Heart left ventricle (tissue), 16 donors: ENCODE results near the gene RIMOC1. TPM values are rescaled to one million over a fixed set of nuclear protein-coding genes. Genes with fewer than 3 reads are reported as not detected.

Experiments used
- ATAC-seq, 4 donors: fragments of 200-7000 bp; cut with Tn5 transposase; one replicate each; pipeline ENCODE4 v1.9.1; 2020 to 2022; ENCODE audit warnings: moderate library complexity in 4 of 4, mild to moderate bottlenecking in 3 of 4, moderate number of reproducible peaks in 1 of 4
- DNase-seq, 5 donors: peaks; one replicate each; pipeline ENCODE4 v3.0.0-alpha.2; 2020
- H3K27ac ChIP-seq, 12 donors: fragments of 200-600 bp; sonication (generic) in 4 of 12; one replicate each; pipeline versions ENCODE4 v1.5.0 to v1.8.0; 2016 to 2022; ENCODE audit warnings: mild to moderate bottlenecking in 2 of 12
- H3K27me3 ChIP-seq, 9 donors: fragments of 200-600 bp; sonication (generic) in 2 of 9; one replicate each; pipeline versions ENCODE4 v1.5.1 to v1.8.0; 2016 to 2022; ENCODE audit warnings: mild to moderate bottlenecking in 3 of 9
- H3K36me3 ChIP-seq, 9 donors: fragments of 200-600 bp; sonication (generic) in 2 of 9; one replicate each; pipeline versions ENCODE4 v1.5.0 to v1.8.0; 2018 to 2022; ENCODE audit warnings: mild to moderate bottlenecking in 2 of 9
- H3K4me1 ChIP-seq, 12 donors: fragments of 200-600 bp; sonication (generic) in 4 of 12; one replicate each; pipeline versions ENCODE4 v1.5.0 to v1.8.0; 2016 to 2022; ENCODE audit warnings: mild to moderate bottlenecking in 3 of 12
- H3K4me3 ChIP-seq, 12 donors: fragments of 200-600 bp; sonication (generic) in 4 of 12; one replicate each; pipeline versions ENCODE4 v1.5.0 to v1.8.0; 2017 to 2022; ENCODE audit warnings: mild to moderate bottlenecking in 9 of 12, moderate library complexity in 4 of 12
- H3K9me3 ChIP-seq, 12 donors: fragments of 200-600 bp; sonication (generic) in 4 of 12; one replicate each; pipeline versions ENCODE4 v1.5.0 to v1.8.0; 2016 to 2022; ENCODE audit warnings: mild to moderate bottlenecking in 1 of 12
- POLR2A ChIP-seq, 2 donors: fragments of 450-650 bp; IDR thresholded peaks; one replicate each; pipeline ENCODE4 v1.6.1; 2017; ENCODE audit warnings: antibody characterized with exemption in 2 of 2, mild to moderate bottlenecking in 2 of 2, moderate library complexity in 2 of 2
- WGBS, 4 donors: extraction: QIAGEN DNeasy Blood & Tissue Kit in 2 of 4; methylation state at CpG; one replicate each; pipeline versions ENCODE4 v1.1.5 to v1.1.7; 2013 to 2018; 5-methylcytosine and 5-hydroxymethylcytosine counted together
- intact Hi-C, 10 donors: fragments of 100-400 bp; cut with DNase I; formaldehyde crosslinking; loops; one replicate each; pipeline versions ENCODE4 v1.11.1 to v1.14.2; 2022
- polyA plus RNA-seq, 2 donors: library from polyadenylated mRNA; stranded (reverse); fragments of 200-250 nt; gene quantifications; one replicate each; pipeline ENCODE4 v1.2.3, GENCODE V29; 2013
- total RNA-seq, 9 donors: library from RNA; depleted of rRNA in 2 of 9; stranded (reverse); fragments of >200 nt in 2 of 9; fragmentation: NEBNext Ultra II Directional in 3 of 9; extraction: Animal tissue kit (Norgen Biotek cat#: 25700) in 3 of 9; gene quantifications; one replicate each; pipeline versions ENCODE4 v1.1.0 to v1.2.4, GENCODE V29; 2016 to 2023
- TF ChIP-seq, protein P1 (sequence below), 12 donors: fragments of 200-600 bp; sonication (generic) in 4 of 12; IDR thresholded peaks; one replicate each; pipeline versions ENCODE4 v1.5.0 to v1.8.0; 2018 to 2022; ENCODE audit warnings: antibody characterized with exemption in 12 of 12, mild to moderate bottlenecking in 5 of 12
- donor health status: ischemic (EF 13 %, LVEDD 7.1; RV severe dilation, severe dysfunction).
- donor health status: healthy with polysubstance abuse.
- donor health status: DM: no; HTN: yes; CAD: no.
- donor health status: DM: no; HTN: no; CAD: no.
- donor health status: ischemic (EF 25% LVEDD 6.9; RV normal size, moderate dysfunction).
- donor health status: ischemic (EF 25% LVEDD 5.7; RV mildly dilated, moderate dysfunction).
- donor health status: healthy.
- donor health status: DM: yes; HTN: yes; CAD: no.
- donor health status: ischemic (EF 35%, LVEDD 5.7; RV mildly dilated, moderate dysfunction).
- donor health status: nonischemic (EF 11% LVEDD 7.7; RV severe dilation, severe dysfunction).
- donor health status: DM: yes; HTN: yes; CAD: no.
- donor health status: PGD.
- donor health status: ischemic (EF 29% LVEDD 5.4; RV normal size, mild dysfunction).
- donor health status: nonischemic (EF 23%, LVEDD 6.1; RV moderate dilation, normal function).

The RIMOC1 gene
- total and polyA plus RNA-seq, 11 donors, result 4.4 to 24.0 (median 15.6) TPM

DNA sequence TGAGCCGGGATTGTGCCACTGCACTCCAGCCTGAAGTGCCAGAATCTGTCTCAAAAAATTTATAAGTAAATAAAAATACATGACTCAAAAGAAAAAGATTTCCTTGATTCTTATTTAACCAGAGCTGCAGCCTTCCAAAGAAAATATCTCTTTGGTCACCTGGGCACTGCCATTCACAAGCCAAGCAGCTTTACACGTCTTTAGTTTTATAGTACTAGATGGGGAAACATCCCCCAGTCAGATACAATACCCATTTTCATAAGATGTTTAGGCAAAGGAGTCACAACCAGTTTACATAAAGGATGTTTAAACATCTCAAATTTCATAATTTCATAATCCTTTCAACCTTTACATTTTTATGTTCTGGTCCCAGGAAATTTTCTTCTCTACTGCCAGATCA lies 20.2 kb upstream of the RIMOC1 start:
- Histone ChIP-seq H3K4me1 (no peaks in the 10 kb centered on the region), H3K27ac (no peak overlapping the region), H3K4me3 (no peak overlapping the region), H3K27me3 (peaks cover 0 to 8% (median 0%) of the 10 kb centered on the region in 9 donors), H3K9me3 (no peaks in the 10 kb centered on the region), H3K36me3 (no peaks in the 10 kb centered on the region)
- DNase-seq, result no peak
- 90 to 92% (median 91%) methylated on average over 2 of the region's 2 CpGs for whole genome bisulfite sequencing, 4 donors
- TF ChIP-seq, protein P1, sequence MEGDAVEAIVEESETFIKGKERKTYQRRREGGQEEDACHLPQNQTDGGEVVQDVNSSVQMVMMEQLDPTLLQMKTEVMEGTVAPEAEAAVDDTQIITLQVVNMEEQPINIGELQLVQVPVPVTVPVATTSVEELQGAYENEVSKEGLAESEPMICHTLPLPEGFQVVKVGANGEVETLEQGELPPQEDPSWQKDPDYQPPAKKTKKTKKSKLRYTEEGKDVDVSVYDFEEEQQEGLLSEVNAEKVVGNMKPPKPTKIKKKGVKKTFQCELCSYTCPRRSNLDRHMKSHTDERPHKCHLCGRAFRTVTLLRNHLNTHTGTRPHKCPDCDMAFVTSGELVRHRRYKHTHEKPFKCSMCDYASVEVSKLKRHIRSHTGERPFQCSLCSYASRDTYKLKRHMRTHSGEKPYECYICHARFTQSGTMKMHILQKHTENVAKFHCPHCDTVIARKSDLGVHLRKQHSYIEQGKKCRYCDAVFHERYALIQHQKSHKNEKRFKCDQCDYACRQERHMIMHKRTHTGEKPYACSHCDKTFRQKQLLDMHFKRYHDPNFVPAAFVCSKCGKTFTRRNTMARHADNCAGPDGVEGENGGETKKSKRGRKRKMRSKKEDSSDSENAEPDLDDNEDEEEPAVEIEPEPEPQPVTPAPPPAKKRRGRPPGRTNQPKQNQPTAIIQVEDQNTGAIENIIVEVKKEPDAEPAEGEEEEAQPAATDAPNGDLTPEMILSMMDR (IDR thresholded peaks at IDR 0.05), result no peak
- TF ChIP-seq POLR2A (IDR thresholded peaks at IDR 0.05), result no peak
- no peak for ATAC-seq
- intact Hi-C loops, result no loop called here

DNA sequence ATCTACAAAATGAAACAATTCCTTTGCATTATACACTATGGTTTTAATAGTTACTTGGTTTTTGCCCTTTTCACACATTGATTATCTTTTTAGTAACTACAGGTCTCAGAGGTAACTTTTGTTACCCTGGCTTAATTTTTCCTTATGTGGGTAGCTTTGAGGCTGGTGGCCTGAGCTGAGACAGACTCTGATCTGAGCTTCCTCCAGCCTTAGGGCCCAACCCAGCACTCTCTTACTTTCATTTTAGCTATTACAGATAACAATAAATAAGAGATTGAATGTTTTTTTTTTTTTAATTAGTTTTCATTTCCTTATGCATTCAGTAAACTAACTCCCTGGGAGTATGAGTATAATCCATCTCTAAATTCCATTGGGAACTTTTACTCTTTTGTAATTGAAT lies 18.9 kb upstream of the RIMOC1 start:
- Histone ChIP-seq H3K4me3 (no peak overlapping the region), H3K4me1 (no peaks in the 10 kb centered on the region), H3K36me3 (no peaks in the 10 kb centered on the region), H3K27me3 (peaks cover 0 to 8% (median 0%) of the 10 kb centered on the region in 9 donors), H3K9me3 (no peaks in the 10 kb centered on the region), H3K27ac (no peak overlapping the region)
- TF ChIP-seq POLR2A (IDR thresholded peaks at IDR 0.05), result no peak
- TF ChIP-seq, protein P1 (IDR thresholded peaks at IDR 0.05), result no peak
- intact Hi-C loops, result no loop called here
- ATAC-seq (no peak), DNase-seq (no peak)

DNA sequence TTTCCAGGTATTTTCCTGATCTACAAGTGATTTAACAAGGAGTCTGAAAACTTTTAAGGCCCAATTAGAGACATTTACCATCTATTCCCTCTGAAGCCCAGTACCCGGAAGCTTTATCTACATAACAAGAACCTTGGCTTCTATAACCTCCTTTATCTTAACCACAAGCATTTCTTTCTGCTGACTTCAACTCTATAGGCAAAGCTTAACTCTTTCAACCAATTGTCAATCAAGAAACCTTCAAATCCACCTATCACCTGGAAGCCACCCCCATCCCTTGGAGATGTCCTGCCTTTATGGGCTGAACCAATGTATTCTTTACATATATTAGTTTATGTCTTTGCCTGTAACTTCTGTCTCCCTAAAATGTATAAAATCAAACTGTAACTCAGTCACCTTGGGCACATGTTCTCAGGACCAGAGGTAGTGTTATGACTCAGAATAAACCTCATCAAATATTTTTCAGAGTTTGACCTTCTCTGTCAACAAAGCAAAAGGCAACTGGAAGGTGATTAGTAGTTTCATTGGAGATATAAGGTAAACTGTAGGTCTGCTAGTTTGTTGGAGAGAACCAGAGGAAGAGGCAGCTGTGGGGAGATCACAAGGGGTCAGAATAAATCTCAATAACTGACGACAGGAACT lies 13.0 kb upstream of the RIMOC1 start:
- TF ChIP-seq POLR2A (IDR thresholded peaks at IDR 0.05), result no peak
- TF ChIP-seq, protein P1 (IDR thresholded peaks at IDR 0.05), result no peak
- no peaks in the 10 kb centered on the region for H3K4me1 ChIP-seq
- intact Hi-C loops, result no loop called here
- no peak overlapping the region for H3K4me3 ChIP-seq
- 52 to 62% (median 58%) methylated on average over 2 of the region's 2 CpGs for WGBS, 4 donors
- no peak overlapping the region for H3K27ac ChIP-seq
- ATAC-seq (no peak), DNase-seq (no peak)
- peaks cover 0 to 22% (median 0%) of the 10 kb centered on the region in 9 donors for H3K27me3 ChIP-seq
- H3K36me3 ChIP-seq, result no peaks in the 10 kb centered on the region
- H3K9me3 ChIP-seq, result no peaks in the 10 kb centered on the region

DNA sequence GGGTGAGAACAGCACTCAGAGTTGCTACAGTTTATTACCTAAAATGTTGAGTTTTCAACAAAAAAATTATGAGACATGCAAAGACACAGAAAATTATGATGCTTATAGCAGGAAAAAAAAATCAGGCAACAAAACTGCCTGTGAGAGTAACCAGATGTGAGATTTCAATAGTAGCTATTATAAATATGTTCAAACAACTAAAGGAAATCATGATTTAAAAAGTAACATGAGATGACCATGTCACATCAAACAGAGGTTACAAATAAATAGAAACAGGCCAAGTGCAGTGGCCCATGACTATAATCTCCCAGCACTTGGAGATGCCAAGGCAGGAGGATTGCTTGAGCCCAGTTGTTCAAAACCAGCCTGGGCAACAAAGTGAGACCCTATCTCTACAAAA lies 12.1 kb upstream of the RIMOC1 start:
- ATAC-seq, result no peak
- Histone ChIP-seq H3K4me1 (no peaks in the 10 kb centered on the region), H3K9me3 (no peaks in the 10 kb centered on the region), H3K27me3 (peaks cover 0 to 22% (median 0%) of the 10 kb centered on the region in 9 donors), H3K27ac (no peak overlapping the region), H3K4me3 (no peak overlapping the region), H3K36me3 (no peaks in the 10 kb centered on the region)
- no peak for TF ChIP-seq POLR2A (IDR thresholded peaks at IDR 0.05)
- TF ChIP-seq, protein P1 (IDR thresholded peaks at IDR 0.05), result no peak
- intact Hi-C loops, result no loop called here
- no peak for DNase-seq
